Hematopoietic multipotent progenitor cell treated with erythropoietin and hydrocortisone succinate and interleukin-3 and kit ligand, for 8 days (in vitro differentiated cells): ENCODE data around the gene TCF7L1.
"Not testable (repeated sequence)": the region's sequence is repeated elsewhere in the genome, so short reads cannot be mapped to it uniquely, and the experiment has no call there.

Experiments used
- DNase-seq: peaks from one replicate; pipeline ENCODE4 v3.0.0-alpha.2; 2015

Gene TCF7L1

GRCh38 chr2:85133751-85134254, 611 bp downstream of the TCF7L1 start:
- no peak for DNase-seq

- DNase-seq, result no peak
Observed at GRCh38 chr2:85134255-85134895, 1.2 kb downstream of the TCF7L1 start.

- no peak for DNase-seq
Observed at GRCh38 chr2:85134896-85135659, 1.9 kb downstream of the TCF7L1 start.

- DNase-seq, result no peak
Observed at GRCh38 chr2:85135660-85135914, 2.4 kb downstream of the TCF7L1 start.

- no peak for DNase-seq
Observed at GRCh38 chr2:85137156-85137555, 4.0 kb downstream of the TCF7L1 start.

GRCh38 chr2:85143463-85144082, 10.4 kb downstream of the TCF7L1 start:
- DNase-seq, result no peak

GRCh38 chr2:85145116-85145820, 12.1 kb downstream of the TCF7L1 start:
- no peak for DNase-seq

GRCh38 chr2:85148190-85148589, 15.0 kb downstream of the TCF7L1 start:
- DNase-seq, result no peak

GRCh38 chr2:85151026-85151425, 17.8 kb downstream of the TCF7L1 start:
- no peak for DNase-seq

- DNase-seq, result no peak
Observed at GRCh38 chr2:85152895-85153294, 19.7 kb downstream of the TCF7L1 start.

- no peak for DNase-seq
Observed at GRCh38 chr2:85154048-85154753, 21.0 kb downstream of the TCF7L1 start.

GRCh38 chr2:85155082-85155481, 21.9 kb downstream of the TCF7L1 start:
- not testable (repeated sequence) for DNase-seq

GRCh38 chr2:85156153-85156552, 23.0 kb downstream of the TCF7L1 start:
- no peak for DNase-seq

- DNase-seq, result no peak
Observed at GRCh38 chr2:85156619-85157018, 23.4 kb downstream of the TCF7L1 start.

- no peak for DNase-seq
Observed at GRCh38 chr2:85157345-85157744, 24.2 kb downstream of the TCF7L1 start.

- DNase-seq, result no peak
Observed at GRCh38 chr2:85158559-85159273, 25.5 kb downstream of the TCF7L1 start.

- DNase-seq, result no peak
Observed at GRCh38 chr2:85159589-85159988, 26.4 kb downstream of the TCF7L1 start.

- DNase-seq, result no peak
Observed at GRCh38 chr2:85160966-85161960, 28.1 kb downstream of the TCF7L1 start.

GRCh38 chr2:85162746-85163301, 29.6 kb downstream of the TCF7L1 start:
- no peak for DNase-seq

GRCh38 chr2:85163675-85164074, 30.5 kb downstream of the TCF7L1 start:
- no peak for DNase-seq

GRCh38 chr2:85164145-85164569, 31.0 kb downstream of the TCF7L1 start:
- DNase-seq, result no peak
